Loucy (cell line): Measurements from ENCODE around the gene LAMB4.

Source experiments
- H2AFZ ChIP-seq: fragments of 200-600 bp; sonication (generic); 2 replicates; pipeline ENCODE4 v1.6.0; 2016; ENCODE audit warnings: antibody characterized with exemption, mild to moderate bottlenecking, low read length, moderate library complexity
- H3F3A ChIP-seq: fragments of 200-600 bp; 2 replicates; pipeline ENCODE4 v1.6.0; 2016; ENCODE audit warnings: antibody characterized with exemption, low read depth, mild to moderate bottlenecking
- H3K27me3 ChIP-seq: fragments of 200-600 bp; sonication (generic); 2 replicates; pipeline ENCODE4 v1.6.1; 2014; ENCODE audit warnings: low read length, mild to moderate bottlenecking; ENCODE audit not compliant: insufficient read depth, poor library complexity, severe bottlenecking
- H3K36me3 ChIP-seq: fragments of 200-600 bp; sonication (generic); 2 replicates; pipeline ENCODE4 v1.6.1; 2016; ENCODE audit warnings: low read length; ENCODE audit not compliant: insufficient read depth
- H3K4me1 ChIP-seq: fragments of 200-600 bp; sonication (generic); 2 replicates; pipeline ENCODE4 v1.5.1; 2014; ENCODE audit warnings: low read length, mild to moderate bottlenecking; ENCODE audit not compliant: insufficient read depth, poor library complexity, severe bottlenecking
- H3K4me2 ChIP-seq: fragments of 200-600 bp; sonication (generic); 2 replicates; pipeline ENCODE4 v1.6.0; 2014; ENCODE audit warnings: antibody characterized with exemption, low read length, low read depth, mild to moderate bottlenecking; ENCODE audit not compliant: poor library complexity, severe bottlenecking
- H3K4me3 ChIP-seq: fragments of 200-600 bp; sonication (generic); 2 replicates; pipeline ENCODE4 v1.5.1; 2014; ENCODE audit warnings: low read length, mild to moderate bottlenecking, mixed read lengths; ENCODE audit not compliant: poor library complexity, severe bottlenecking
- H3K79me2 ChIP-seq: fragments of 200-600 bp; sonication (generic); 2 replicates; pipeline ENCODE4 v1.6.1; 2014; ENCODE audit warnings: low read length; ENCODE audit not compliant: insufficient read depth
- H3K9ac ChIP-seq: fragments of 200-600 bp; sonication (generic); 2 replicates; pipeline ENCODE4 v1.6.0; 2014; ENCODE audit warnings: mild to moderate bottlenecking, low read depth, low read length, moderate library complexity; ENCODE audit not compliant: poor library complexity, severe bottlenecking
- H3K9me2 ChIP-seq: fragments of 200-600 bp; sonication (generic); replicated peaks from 2 replicates; pipeline ENCODE4 v1.6.1; 2016; ENCODE audit warnings: low read depth, low read length, mixed read lengths
- H3K9me3 ChIP-seq: fragments of 200-600 bp; sonication (generic); 2 replicates; pipeline ENCODE4 v1.6.1; 2014; ENCODE audit warnings: mild to moderate bottlenecking, antibody characterized with exemption, low read length, low read depth; ENCODE audit not compliant: insufficient read depth
- H4K20me1 ChIP-seq: fragments of 200-600 bp; sonication (generic); 2 replicates; pipeline ENCODE4 v1.6.0; 2014; ENCODE audit warnings: antibody characterized with exemption, low read length, mild to moderate bottlenecking; ENCODE audit not compliant: insufficient read depth, poor library complexity, severe bottlenecking
- EZH2phosphoT487 ChIP-seq: fragments of 200-600 bp; IDR thresholded peaks from 2 replicates; pipeline ENCODE4 v1.6.1; 2018; ENCODE audit warnings: antibody characterized with exemption, mild to moderate bottlenecking, moderate library complexity, borderline replicate concordance
- TF ChIP-seq, protein P1 (sequence below): fragments of 200-600 bp; sonication (generic); conservative IDR thresholded peaks from 2 replicates; pipeline ENCODE4 v1.5.1; 2014; ENCODE audit warnings: mild to moderate bottlenecking, antibody characterized with exemption, low read length

LAMB4 gene

GRCh38 chr7:108122181-108122580 is 8.0 kb downstream of the LAMB4 start:
- Histone ChIP-seq H3K4me2 (no peak overlapping the region), H3K36me3 (no peaks in the 10 kb centered on the region)

DNA sequence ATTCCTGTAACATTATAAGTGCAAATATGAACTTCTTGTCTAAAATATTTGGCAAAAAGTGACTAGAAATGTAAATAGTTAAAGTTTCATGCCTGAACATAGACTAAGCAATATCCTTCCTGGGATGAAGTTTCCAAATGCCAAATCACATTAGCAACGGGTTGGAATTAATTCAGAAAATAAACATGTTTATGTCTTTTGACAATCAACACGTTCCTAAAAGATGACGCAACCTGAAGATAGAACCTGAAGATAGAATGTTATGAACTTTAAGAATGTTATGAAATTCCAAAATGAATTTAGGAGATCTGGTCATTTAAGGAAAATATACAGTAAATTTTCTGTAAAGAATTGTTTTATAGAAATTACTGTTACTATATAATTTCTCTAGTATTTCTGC is 9.2 kb downstream of the LAMB4 start:
- Histone ChIP-seq H3K36me3 (no peaks in the 10 kb centered on the region), H3K9me3 (no peaks in the 10 kb centered on the region), H3K4me3 (no peak overlapping the region), H3K9me2 (no peaks in the 10 kb centered on the region), H2AFZ (no peak overlapping the region), H3K4me2 (no peak overlapping the region), H3K4me1 (no peaks in the 10 kb centered on the region), H3K27me3 (no peaks in the 10 kb centered on the region), H3K9ac (no peak overlapping the region), H3K79me2 (no peaks in the 10 kb centered on the region), H4K20me1 (no peaks in the 10 kb centered on the region), H3F3A (no peaks in the 10 kb centered on the region)
- TF ChIP-seq, protein P1, sequence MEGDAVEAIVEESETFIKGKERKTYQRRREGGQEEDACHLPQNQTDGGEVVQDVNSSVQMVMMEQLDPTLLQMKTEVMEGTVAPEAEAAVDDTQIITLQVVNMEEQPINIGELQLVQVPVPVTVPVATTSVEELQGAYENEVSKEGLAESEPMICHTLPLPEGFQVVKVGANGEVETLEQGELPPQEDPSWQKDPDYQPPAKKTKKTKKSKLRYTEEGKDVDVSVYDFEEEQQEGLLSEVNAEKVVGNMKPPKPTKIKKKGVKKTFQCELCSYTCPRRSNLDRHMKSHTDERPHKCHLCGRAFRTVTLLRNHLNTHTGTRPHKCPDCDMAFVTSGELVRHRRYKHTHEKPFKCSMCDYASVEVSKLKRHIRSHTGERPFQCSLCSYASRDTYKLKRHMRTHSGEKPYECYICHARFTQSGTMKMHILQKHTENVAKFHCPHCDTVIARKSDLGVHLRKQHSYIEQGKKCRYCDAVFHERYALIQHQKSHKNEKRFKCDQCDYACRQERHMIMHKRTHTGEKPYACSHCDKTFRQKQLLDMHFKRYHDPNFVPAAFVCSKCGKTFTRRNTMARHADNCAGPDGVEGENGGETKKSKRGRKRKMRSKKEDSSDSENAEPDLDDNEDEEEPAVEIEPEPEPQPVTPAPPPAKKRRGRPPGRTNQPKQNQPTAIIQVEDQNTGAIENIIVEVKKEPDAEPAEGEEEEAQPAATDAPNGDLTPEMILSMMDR: no peak

More at GRCh38 chr7:108122181-108122580, 8.0 kb downstream of the LAMB4 start:
- H2AFZ ChIP-seq: no peak overlapping the region
- H3K9me2 ChIP-seq: no peaks in the 10 kb centered on the region
- no peak overlapping the region for H3K9ac ChIP-seq
- no peak overlapping the region for H3K4me3 ChIP-seq
- no peak for TF ChIP-seq EZH2phosphoT487
- TF ChIP-seq, protein P1: no peak
- no peaks in the 10 kb centered on the region for H4K20me1 ChIP-seq
- H3K4me1 ChIP-seq: no peaks in the 10 kb centered on the region
- H3K9me3 ChIP-seq: no peaks in the 10 kb centered on the region
- no peaks in the 10 kb centered on the region for H3K27me3 ChIP-seq
- H3F3A ChIP-seq: no peaks in the 10 kb centered on the region
- no peaks in the 10 kb centered on the region for H3K79me2 ChIP-seq

- Histone ChIP-seq H3K4me1 (no peaks in the 10 kb centered on the region), H2AFZ (no peak overlapping the region), H3K9me2 (no peaks in the 10 kb centered on the region), H3K79me2 (no peaks in the 10 kb centered on the region), H3K27me3 (no peaks in the 10 kb centered on the region), H3K4me2 (no peak overlapping the region), H3K36me3 (no peaks in the 10 kb centered on the region), H3K9me3 (no peaks in the 10 kb centered on the region), H4K20me1 (no peaks in the 10 kb centered on the region), H3F3A (no peaks in the 10 kb centered on the region), H3K9ac (no peak overlapping the region), H3K4me3 (no peak overlapping the region)
- TF ChIP-seq, protein P1: no peak
- TF ChIP-seq EZH2phosphoT487: no peak
Observed at GRCh38 chr7:108120196-108120595, 10.0 kb downstream of the LAMB4 start.
